Measurements from ENCODE around the gene OR2AT4.
"Not testable (repeated sequence)": the region's sequence is repeated elsewhere in the genome, so short reads cannot be mapped to it uniquely, and the experiment has no call there.

The OR2AT4 gene

DNA sequence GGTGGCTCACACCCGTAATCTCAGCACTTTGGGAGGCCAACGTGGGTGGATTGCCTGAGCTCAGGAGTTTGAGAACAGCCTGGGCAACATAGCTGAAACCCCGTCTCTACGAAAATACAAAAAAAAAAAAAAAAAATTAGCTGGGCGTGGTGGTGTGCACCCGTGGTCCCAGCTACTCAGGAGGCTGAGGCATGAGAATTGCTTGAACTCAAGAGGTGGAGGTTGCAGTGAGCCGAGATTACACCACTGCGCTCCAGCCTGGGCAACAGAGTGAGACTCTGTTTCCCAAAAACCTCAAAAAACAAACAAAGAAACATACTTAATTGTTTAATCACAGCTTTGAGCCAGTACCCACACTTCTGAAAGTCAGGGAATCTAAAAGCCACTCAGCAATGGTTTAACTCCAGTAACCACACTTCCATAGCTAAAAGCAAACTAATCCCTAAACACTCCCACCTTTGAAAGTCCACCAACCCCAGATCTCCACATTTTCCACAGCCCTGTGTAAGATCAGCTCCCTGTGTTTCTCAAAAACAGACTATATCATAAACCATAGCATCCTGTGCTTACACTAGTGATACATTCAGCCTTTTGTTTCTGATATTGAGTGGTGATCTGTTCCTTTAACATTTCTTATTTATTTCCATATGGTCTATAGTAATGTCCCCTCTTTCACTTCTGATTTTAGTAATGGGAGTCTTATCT is 4.9 kb upstream of the OR2AT4 start:
- DNase-seq = no peak

DNA sequence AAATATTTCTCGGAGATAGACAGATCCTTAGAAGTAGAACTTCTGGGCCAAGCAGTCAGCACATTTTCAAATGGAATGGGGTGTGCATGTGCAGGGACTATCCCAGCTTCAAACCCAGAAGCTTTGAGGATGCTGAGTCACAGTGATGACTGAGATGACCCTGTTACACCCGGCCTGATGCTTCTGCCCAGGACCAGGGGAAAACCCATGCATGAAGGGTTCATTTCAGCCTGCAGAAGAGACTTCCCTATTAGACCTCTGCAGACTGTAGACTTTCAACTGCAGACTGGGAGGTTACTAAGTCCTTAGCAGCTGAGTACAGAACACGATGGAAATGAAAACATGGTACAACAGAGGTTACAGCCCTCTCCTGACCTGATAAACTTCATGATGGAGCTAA is 3.6 kb upstream of the OR2AT4 start:
- no peak for DNase-seq

DNA sequence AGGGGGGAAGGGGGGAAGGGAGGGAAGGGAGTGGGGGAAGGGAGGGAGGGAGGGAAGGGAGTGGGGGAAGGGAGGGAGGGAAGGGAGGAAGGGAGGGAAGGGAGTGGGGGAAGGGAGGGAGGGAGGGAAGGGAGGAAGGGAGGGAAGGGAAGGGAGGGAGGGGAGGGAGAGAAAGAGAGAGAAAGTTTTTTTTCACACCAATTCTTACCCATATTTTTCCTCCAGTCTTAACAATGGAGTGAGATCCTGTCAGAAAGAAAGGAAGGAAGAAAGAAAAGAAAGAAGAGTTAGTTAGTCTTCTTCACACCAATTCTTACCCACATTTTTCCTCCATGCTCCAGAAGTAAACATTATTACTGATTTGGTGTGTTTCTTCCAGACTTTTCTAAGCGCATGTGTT is 3.0 kb upstream of the OR2AT4 start:
- no peak for DNase-seq

DNA sequence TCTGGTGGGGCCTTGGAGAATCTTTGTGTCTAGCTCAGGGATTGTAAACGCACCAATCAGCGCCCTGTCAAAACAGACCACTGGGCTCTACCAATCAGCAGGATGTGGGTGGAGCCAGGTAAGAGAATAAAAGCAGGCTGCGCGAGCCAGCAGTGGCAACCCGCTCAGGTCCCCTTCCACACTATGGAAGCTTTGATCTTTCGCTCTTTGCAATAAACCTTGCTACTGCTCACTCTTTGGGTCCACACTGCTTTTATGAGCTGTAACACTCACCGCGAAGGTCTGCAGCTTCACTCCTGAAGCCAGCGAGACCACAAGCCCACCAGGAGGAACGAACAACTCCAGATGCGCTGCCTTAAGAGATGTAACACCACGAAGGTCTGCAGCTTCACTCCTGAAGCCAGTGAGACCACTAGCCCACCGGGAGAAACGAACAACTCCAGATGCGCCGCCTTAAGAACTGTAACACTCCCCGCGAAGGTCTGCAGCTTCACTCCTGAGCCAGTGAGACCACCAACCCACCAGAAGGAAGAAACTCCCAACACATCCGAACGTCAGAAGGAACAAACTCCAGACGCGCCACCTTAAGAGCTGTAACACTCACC is 2.3 kb upstream of the OR2AT4 start:
- DNase-seq = not testable (repeated sequence)

DNA sequence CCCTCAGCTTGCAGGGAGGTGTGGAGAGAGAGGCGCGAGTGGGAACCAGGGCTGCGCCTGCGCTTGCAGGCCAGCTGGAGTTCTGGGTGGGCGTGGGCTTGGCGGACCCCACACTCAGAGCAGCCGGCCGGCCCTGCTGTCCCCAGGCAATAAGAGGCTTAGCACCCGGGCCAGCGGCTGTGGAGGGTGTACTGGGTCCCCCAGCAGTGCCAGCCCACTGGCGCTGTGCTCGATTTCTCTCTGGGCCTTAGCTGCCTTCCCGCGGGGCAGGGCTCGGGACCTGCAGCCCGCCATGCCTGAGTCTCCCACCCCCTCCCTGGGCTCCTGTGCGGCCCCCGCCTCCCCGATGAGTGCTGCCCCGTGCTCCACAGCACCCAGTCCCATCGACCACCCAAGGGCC is 1.5 kb upstream of the OR2AT4 start:
- DNase-seq = not testable (repeated sequence)

DNA sequence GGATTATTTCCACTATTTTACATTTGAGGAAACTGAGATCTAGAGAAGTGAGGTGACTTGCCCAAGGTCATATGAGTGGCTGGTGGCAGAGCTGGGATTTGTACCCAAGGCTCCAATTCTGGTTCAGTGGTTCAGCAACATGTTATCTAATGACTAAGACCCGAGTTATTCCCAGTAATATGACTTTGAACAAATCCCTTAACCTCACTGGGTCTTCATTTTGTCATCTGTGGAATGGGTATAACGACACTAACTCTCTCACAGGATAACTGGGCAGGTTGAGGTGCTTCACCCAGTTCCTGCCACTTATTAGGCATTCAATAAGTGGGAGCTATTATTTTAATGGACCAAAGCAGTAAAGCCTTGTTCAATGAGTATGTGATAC is 489 bp upstream of the OR2AT4 start:
- DNase-seq = no peak

DNA sequence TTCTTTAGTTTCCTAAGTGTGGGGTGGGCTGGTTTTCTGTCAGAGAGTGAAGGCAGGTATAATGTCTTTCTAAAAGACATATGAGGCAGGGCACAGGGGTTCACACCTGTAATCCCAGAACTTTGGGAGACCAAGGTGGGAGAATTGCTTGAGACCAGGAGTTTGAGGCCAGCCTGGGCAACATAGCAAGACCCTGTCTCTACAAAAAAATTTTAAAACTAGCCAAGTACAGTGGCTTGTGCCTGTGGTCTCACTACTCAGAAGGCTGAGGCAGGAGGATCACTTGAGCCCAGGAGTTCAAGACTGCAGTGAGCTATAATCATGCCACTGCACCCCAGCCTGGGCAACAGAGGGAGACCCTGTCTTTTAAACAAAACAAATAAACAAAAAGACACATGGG is 2.3 kb downstream of the OR2AT4 start:
- DNase-seq = not testable (repeated sequence)

DNA sequence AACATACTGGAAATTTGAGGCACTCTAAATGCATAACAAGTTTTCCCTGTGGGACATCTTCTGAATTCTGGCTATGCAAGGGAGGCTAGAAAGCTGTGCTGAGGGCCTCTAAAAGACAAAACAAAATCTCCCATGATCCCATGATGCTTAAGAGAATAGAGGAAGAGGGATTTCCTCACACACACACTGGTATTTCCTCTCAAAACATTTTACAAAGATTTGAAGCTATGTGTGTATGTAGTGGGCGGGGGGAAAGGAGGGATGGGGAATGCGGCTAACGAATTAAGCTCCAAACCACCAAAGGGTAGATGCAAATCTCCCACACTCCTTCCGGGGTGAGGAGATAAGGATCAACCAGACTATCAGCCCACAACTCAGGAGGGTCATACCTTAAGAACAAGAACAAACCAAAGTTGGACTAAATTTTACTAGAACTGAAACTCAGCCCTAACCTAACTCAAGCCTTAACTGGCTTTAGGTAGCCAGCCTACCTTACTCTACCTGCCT is 6.0 kb downstream of the OR2AT4 start:
- no peak for DNase-seq

DNA sequence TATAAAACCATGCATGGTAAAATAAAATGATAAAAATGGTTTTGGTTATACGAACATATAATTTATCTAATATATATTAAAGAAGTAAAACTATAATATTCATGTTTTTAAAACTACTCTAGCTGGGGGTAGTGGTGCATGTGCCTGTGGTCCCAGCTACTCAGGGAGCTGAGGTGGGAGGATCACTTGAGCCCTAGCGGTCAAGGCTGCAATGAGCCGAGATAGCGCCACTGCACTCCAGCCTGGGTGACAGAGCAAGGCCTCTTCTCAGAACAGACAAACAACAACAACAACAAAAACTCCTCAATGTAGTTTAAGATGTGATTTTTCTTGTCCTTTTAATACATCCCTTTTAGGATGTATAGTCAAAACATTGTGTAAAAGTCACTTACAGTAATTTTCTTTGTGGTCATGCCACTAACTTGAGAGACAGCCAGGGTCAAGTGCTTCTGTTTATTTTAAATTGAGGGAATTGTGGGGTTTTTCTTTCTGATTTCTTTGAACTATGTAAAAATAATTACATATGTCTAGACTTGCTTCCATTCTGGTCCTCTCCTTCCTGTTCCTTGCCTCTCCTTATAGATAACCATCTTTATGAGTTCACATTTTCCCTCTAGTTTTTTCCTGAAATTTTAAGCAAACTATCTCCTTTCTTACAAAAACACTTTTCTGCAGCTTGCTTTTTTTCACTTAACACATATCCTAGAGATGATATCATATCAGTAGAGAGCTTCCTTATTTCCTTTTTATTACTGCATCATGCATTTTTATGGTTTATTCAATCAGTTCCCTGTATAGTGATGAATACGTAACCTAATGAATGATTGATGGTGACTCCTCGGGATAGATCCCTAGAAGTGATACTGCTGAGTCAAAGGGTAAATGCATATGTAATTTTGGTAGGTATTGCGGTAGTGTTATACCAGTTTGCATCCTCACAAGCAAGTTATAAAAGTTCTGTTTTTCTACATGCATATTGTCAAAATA is 9.1 kb downstream of the OR2AT4 start:
- no peak for DNase-seq

DNA sequence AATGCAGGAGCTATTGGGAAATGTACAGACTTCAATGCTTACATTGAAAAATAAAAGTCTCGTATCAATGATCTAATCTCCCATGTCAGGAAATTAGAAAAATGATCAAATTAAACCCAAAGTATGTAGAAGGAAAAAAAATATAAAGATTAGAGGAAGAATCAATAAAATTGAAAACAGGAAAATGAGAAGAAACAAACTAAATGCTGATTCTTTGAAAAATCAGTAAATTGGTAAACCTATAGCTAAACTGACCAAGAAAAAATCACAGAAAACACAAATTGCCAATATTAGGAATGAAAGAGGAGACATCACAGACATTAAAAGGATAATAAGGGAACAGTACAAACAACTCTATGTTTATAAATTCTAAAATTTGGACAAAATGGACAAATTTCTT is 11.8 kb downstream of the OR2AT4 start:
- DNase-seq = no peak

DNA sequence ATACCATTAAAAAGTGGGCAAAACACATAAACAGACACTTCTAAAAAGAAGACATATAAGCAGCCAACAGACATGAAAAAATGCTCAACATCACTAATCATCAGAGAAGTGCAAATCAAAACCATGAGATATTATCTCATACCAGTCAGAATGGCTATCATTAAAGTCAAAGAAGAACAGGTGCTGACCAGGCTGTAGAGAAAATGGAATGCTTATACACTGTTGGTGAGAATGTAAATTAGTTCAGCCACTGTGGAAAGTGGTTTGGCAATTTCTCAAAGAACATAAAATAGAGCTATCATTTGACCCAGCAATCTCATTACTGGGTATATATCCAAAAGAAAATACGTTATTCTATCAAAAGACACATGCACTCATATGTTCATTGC is 13.5 kb downstream of the OR2AT4 start:
- DNase-seq = no peak

DNA sequence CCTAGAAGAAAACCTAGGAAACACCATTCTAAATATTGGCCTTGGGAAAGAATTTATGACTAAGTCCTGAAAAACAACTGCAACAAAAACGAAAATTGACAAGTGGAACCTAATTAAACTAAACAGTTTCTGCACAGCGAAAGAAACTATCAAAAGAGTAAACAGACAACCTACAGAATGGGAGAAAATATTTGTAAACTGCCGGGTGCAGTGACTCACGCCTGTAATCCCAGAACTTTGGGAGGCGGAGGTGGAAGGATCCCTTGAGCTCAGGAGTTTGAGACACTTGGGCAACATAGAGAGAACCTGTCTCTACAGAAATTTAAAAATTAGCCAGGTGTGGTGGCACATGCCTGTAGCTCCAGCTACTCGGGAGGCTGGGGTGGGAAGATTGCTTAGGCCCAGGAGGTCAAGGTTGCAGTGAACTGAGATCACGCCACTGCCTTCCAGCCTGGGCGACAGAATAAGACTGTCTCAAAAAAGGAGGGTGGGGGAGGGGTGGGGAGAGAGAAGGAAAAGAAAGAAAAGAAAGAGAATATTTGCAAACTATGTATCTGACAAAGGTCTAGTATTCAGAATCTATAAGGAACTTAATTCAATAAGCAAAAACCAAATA is 14.0 kb downstream of the OR2AT4 start:
- DNase-seq = no peak

DNA sequence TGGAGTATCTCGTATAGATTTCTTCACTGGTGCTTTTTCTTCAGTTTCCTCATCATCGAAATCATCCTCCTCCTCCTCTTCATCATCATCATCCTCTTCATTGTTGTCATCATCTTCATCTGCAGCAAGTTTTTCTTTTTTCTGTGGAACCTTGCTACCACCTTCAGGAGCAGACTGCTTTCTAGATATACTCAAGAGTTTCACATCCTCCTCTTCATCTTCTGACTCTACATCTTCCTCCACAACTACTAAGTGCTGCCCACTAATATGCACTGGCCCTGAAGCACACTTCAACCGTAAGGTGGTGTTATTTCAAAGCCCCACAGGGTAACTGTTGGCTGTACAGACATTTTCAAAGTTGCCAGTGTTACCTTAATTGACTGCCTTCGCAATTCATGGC is 17.1 kb downstream of the OR2AT4 start:
- no peak for DNase-seq

DNA sequence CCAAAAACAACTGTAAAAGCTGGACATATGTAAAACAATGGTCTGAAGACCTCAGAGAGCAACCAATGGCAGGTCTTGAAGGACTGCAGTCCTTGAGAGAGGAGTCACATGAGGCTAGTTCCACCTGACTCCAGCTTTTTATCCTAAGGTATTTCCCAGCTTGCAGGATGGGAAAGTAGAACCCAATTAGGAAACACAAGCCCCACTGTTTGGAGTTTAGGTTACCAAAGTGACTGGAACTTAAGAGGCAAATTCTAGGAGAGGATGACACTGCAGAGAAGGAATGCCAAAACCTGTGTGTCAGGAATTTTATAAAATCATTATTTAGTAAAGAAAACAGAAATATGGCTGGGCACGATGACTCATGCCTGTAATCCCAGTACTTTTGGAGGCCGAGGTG is 18.4 kb downstream of the OR2AT4 start:
- DNase-seq = no peak

DNA sequence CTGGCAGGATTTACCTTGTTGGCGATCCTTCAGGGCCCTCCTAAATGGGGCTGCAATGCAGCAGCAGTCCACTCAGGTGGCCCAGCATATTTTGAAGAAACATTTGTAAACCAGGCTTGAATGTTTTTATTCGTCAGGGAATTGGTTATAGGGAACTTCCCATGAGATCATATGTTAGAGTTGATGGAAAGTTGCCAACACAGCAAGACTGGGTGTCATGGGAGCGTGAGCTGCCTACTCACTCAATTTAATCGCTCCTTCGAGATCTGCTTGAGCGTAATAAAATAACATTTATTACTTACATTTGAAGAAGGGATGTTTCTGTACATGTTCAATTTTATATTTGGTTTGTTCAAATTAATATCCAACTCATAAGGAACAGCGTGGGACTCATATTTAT is 19.4 kb downstream of the OR2AT4 start:
- DNase-seq = no peak

DNA sequence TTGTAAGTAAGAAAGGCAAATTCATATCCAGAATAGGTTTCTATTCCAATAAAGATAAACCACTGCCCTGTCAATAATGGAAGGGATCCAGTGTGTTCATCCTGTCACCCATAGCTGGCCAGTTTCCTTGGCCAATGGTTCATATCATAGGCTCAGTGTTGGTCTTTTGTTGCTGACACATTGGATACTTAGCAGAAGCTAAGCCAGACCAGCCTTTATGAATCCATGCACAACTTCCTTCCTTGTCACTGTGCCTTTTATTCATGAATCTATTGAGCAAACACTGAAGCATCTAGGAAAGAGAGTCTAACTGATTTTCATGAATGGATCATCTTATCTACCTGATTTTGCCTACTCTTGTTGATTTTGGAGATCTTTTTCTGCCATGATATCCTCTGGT is 20.0 kb downstream of the OR2AT4 start:
- DNase-seq = no peak

DNA sequence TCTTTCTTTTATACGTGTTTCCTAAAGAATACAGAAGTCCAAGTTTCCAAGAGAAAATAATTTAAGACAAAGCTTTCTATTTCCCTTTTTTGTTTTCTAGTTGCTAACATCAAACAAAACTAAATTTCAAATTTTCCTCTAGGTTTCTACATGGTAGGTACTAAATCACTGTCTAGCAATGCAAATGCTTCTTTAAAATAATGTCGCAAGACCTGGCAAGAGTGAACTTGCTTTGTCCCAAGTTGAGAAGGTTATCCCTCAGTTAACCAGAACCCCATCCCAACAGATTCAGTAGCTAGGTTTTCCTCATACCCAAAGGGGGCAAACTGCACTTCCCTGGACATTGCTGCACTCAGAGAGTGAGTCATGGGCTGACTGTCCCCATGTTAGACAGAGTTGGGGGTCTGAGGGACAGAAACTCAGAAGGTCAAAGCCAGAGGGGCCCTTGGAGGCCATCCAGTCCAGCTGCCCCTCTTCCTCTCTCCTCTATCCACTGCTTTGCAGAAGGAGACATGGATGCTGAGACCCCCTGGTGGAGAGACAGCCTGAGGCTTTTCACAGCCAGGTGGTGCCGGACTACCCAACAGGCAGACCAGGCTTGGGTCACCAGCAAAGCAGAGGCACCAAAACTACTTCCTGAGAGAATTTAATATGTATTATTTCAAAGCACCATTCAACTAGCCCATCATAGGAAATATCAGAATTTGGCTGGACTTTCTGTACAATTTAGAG is 23.1 kb downstream of the OR2AT4 start:
- no peak for DNase-seq

DNA sequence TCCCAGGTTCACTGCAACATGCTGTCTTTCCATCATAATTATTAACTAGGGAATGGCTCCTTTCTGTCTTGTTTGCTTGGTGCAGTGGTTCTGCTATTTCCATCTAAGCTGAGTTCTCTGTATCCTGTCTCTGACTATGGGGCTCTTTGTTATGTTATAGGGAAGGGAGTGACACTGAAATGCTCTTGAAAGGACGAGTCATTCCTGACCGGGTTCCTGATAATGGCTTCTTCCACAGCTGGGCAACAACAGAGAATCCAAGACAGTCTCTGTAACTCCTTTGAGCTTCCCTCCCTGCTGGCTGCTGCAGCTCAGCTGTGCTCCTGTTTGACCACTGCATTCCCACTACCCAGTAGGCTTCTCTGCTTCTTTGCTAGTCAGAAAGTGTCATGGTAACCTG is 24.1 kb downstream of the OR2AT4 start:
- DNase-seq = peak; percentile 73

DNA sequence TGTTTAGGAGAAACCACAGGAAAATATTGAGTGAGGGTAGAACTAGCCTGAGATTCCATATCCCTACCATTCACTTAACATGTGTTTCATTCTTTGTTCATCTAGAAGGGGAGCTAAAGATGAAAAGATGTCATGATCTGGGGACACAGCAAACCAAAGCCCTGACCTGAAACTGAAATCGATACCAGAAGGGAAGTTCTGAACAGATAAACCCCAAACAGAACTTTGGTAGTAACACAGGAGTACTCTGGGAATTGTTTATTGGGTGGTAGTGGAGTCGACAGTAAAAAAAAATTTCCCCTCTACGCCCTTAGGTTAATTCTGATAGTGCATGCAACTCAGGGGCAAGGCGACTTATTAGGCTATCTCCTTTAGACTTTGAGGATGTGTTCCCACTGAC is 27.2 kb downstream of the OR2AT4 start:
- no peak for DNase-seq

DNA sequence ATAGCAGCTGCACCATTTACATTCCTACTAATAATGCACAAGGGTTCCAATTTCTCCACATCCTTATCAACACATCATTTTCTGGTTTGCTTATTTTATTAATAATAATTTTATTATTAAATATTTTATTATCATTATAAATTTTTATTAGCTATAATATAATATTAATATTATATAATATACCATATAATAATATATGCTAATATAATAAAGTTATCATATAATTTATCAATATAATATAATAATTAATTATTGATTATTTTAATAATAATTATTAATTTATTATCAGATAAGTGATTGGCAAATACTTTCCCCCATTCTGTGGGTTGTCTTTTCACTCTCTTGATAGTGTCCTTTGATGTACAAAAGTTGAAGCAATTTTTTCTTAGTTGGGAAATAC is 27.7 kb downstream of the OR2AT4 start:
- DNase-seq = no peak

DNA sequence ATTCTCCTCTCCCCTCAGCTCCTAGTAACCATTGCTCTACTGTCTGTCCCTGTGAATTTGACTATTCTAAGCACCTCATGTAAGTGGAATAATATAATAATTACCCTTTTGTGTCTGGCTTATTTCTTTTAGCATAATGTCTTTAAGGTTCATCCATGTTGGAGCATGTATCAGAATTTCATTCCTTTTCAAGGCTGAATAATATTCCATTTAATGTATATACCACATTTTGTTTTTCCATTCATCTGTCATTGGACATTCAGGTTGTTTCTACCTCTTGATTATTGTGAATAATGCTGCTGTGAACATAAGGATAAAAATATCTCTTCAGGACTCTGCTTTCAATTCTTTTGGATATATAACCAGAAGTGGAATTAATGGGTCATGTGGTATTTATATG is 28.1 kb downstream of the OR2AT4 start:
- DNase-seq = no peak

DNA sequence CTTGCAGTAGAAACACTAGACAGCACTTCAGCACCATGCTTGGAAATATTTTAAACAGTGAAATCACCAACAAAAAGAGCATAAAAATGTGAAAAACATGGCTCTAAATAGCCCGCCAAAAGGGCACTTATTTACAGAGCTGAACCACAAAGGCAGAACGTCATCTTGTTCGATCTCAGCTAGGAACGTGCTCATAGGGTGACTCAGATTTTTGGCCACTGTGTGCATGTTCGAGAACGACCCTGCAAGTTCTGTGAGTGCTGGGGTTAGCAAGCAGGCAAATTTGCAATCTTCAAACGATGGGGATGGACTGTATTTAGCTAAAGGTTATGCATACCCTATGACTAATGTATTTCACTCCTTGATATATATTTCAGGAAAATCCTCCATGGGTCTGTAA is 30.6 kb downstream of the OR2AT4 start:
- no peak for DNase-seq

Data from islet precursor cell (in vitro differentiated cells).